Transverse colon (tissue), 3 donors: Measurements from ENCODE around the gene CTR9.

Experiments
- EP300 ChIP-seq: sonication (generic); formaldehyde crosslinking; IDR thresholded peaks from one replicate; pipeline ENCODE4 v1.6.1; 2017; ENCODE audit warnings: antibody characterized with exemption, low read depth
- POLR2A ChIP-seq: fragments of 450-650 bp; IDR thresholded peaks from one replicate; pipeline ENCODE4 v1.6.1; 2016; ENCODE audit warnings: antibody characterized with exemption, mild to moderate bottlenecking, moderate library complexity
- TF ChIP-seq, protein P1 (sequence below), 5 experiments: fragments of 200-600 bp in 3 of 5; fragments of 450-650 bp in 2 of 5; sonication (generic) in 3 of 5; IDR thresholded peaks; 1 replicate in 2 of 5; 2 replicates in 3 of 5; pipeline ENCODE4 v1.5.1; 2016 to 2017; ENCODE audit warnings: antibody characterized with exemption in 5 of 5, inconsistent platforms in 3 of 5, mild to moderate bottlenecking in 2 of 5, moderate library complexity in 1 of 5

DNA sequence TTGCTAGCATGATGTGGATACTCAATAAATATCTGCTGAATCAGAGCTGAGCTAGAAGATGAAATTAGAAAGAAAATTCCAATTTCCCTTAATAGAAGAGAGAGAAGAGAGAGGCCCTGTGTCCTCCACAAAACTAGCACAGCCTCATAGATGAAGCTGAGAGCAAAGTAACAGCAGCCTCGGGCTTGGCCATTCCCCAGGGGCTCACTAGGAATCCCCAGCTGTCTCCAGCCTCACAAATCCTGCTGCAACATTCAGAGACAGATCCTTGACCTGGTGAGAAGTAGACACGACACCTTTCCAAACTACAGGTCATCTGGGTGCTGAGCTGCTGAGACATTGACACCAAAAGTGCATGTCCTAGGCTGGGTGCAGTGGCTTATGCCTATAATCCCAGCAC, 31.4 kb upstream of the CTR9 start:
- no peak for TF ChIP-seq POLR2A
- TF ChIP-seq, protein P1, sequence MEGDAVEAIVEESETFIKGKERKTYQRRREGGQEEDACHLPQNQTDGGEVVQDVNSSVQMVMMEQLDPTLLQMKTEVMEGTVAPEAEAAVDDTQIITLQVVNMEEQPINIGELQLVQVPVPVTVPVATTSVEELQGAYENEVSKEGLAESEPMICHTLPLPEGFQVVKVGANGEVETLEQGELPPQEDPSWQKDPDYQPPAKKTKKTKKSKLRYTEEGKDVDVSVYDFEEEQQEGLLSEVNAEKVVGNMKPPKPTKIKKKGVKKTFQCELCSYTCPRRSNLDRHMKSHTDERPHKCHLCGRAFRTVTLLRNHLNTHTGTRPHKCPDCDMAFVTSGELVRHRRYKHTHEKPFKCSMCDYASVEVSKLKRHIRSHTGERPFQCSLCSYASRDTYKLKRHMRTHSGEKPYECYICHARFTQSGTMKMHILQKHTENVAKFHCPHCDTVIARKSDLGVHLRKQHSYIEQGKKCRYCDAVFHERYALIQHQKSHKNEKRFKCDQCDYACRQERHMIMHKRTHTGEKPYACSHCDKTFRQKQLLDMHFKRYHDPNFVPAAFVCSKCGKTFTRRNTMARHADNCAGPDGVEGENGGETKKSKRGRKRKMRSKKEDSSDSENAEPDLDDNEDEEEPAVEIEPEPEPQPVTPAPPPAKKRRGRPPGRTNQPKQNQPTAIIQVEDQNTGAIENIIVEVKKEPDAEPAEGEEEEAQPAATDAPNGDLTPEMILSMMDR (IDR thresholded peaks at IDR 0.05), result no peak
- no peak for TF ChIP-seq EP300
